ENCODE measurements around the gene NAP1L5. TPM values are rescaled to one million over a fixed set of nuclear protein-coding genes. Genes with fewer than 3 reads are reported as not detected.

The NAP1L5 gene
- total RNA-seq, 1 donor from 2014 or later = 9.4 TPM

DNA sequence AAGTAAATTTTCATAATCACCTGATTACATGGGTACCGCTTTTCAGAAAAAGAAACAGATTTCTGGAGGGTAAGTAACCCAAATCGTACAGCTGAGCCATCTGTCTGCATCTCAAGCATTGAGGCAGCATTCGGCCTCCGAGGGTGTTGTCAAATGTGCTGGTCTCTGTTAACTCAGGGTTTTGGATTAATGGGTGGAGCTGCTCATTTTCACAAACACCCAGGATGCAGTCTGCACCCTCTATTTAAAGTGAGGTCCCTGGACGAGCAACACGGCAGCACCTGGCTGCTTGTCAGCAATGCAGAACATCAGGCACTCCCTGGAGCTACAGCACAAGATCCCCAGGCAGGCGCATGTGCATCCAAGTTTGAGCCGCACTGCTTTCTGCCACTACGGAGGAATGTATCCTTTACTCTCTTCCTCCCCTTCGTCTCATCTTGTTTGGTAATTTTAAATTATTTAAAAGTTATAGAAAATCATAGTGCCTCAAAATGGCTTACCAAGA lies 24.7 kb upstream of the NAP1L5 start:
- no peak for DNase-seq (ENCODE audit: low spot score)

DNA sequence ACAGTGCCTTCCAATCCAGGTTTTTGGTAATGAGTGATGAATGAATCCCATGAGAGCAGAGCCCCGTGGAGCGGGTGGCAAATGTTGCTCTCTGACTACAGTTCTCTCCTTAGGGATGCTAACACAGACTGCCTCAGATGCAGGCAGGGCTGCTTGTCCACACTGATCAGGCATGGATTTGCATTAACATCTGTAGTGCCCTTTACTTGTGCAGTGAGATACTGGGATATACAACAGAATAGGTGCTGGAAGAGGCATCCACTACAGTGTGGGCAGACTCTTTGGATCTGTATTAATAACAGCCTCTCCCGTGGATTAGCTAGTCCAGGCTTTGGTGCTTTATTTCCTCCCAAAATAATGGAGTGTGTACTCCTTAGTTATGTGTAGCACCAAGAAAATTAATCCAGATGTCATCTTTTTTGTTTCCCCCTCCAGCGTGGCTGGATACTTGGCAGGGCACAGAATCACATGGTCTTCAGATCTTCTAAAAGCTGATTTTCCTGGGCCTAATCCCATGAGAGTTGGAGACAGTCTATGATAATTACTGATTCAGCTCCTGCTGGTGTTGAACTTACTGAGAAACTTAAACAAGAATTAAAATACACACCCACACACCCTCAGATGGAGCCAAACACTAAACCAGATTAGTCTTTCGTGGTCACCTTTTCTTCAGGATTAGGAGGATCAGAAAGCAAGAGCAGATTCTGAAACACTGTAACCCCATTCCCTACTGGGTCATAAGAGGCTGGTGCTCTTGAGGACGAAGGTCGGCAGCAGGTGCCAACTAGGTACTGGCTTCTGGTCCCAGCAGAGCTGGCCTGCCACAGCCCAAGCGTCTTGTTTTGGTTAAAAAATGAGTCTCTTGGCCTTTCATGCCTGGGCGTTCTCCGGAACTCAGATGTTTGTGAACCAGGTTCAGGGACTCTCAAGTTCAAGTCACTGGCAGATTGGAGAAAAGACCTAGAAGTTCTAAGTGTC lies 23.1 kb upstream of the NAP1L5 start:
- DNase-seq (ENCODE audit: low spot score) = no peak

DNA sequence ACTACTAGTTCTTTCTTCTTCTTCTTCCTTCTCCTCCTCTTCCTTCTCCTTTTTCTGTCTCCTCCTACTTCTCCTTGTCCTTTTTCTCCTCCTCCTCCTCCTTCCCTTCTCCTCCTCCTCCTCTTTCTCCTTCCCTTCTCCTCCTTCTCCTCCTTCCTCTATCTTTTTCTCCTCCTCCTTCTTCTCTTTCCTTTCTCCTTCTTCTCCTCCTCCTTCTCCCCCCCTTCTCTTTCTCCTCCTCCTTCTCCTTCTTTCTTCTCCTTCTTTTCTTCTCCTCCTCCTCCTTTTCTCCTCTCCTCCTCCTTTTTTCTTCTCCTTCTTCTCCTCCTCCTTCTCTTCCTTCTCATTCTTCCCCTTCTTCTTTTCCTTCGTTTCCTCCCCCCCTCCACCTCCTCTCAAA lies 21.8 kb upstream of the NAP1L5 start:
- no peak for DNase-seq (ENCODE audit: low spot score)

DNA sequence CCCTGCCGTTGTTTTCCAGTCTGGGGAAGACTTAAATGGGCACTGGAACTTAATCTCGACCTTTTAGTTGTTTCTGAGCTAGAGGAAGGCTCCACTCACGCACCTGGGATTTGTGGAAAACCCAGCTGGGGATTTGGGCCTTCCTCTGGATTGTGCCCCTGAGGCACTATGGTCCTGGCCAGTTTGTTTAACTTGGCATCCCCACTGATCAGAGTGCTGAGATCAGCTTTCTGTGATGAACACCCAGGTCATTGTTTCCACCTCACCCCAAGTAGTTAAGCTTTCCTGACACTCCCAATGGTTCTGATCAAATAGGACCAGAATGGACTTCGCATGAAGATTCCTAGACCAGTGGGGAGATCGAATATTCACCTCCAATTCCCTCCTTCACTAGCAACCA lies 20.5 kb upstream of the NAP1L5 start:
- no peak for DNase-seq (ENCODE audit: low spot score)

DNA sequence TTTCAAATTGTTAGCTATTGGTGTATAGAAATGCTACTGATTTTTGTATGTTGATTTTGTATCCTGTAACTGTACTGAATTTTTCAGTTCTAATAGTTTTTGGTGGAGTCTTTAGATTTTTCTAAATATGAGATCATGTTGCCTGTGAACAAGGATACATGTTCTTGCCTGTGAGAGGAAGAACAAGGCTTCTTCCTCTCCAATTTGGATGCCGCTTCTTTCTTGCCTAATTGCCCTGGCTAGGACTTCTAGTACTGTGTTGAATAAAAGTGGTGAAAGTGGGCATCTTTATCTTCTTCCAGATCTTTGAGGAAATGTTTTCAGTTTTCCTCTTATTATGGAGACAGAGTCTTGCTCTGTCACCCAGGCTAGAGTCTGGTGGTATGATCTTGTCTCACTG lies 16.2 kb upstream of the NAP1L5 start:
- no peak for DNase-seq (ENCODE audit: low spot score)

DNA sequence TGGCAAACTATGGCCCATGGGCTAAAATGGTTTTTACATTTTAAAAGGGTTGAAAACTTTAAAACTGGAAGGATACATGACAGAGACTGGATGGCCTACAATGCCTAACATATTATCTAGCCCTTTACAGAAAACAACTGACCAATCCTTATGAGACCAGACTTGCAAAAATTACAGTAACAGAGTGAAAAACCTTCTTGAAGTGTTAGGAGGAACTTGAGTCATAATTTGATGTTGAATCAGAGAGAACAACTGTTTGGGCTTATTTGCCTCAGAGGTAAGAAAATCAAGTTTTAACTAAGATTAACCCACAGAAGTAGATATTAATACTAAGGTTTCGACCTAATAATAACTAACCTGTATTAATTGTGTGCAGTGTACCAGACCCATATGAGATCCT lies 12.4 kb upstream of the NAP1L5 start:
- DNase-seq (ENCODE audit: low spot score) = no peak

DNA sequence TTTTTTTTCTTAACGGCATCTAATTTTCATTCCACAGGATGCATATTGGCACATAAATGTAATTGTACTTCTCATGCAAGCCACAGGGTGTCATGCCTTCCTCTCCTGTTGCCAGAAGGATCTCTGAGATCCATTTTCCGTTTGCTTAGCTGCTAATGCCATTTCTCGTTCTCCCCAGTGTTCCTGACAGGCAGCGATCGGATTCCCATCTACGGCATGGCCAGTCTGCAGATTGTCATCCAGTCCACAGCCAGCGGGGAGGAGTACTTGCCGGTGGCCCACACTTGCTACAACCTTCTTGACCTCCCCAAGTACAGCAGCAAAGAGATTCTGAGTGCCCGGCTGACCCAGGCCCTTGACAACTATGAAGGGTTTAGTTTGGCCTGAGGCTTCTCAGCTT lies 8.9 kb upstream of the NAP1L5 start:
- no peak for DNase-seq (ENCODE audit: low spot score)

DNA sequence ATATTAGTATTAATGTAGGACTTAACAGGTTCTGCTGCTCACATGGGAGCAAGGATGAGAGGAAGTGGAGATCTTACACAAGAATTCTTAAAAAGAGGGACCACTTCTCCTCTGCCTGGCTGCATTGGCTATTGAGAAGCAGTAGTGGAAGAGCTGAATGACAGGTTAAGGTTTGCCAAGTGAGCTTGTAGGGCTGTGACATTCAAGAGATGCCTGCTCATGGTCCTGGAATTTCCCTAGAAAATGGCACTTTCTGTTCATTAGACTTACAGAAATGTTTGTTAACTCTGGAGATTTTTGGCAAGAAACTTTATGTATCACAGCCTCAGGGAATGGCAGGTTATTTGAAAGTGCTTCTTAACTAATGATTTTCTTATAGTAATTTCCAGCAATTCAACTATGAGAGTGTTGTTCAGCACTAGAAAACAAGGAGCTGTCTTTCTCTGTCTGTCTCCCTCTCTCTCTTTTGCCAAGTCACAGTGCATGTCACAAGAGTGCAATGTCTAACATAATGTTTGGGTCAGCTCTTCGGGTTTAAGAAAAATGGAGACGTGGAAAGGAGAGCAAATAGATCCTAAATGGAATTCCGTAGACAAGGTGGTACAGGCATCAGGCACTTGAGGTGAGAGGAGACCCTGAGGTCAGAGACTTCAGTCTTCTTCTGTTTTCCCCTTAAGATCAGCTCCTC lies 8.3 kb upstream of the NAP1L5 start:
- no peak for DNase-seq (ENCODE audit: low spot score)

DNA sequence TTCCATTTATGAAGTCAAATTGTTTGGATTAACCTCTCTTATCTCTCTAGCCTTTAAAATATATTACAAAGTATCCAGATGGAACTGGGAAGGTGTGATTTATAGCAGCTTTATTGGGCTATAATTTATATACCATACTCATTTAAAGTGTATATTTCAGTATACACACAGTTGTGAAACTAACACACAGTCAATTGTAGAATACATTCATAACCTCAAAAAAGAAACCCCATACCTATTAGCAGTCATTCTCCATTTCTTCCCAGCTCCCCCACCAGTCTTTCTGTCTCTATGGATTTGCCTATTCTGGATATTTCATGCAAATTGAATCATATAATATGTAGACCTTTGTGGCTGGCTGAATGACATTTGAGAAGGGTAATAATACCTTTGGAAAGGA lies 7.6 kb upstream of the NAP1L5 start:
- no peak for DNase-seq (ENCODE audit: low spot score)

DNA sequence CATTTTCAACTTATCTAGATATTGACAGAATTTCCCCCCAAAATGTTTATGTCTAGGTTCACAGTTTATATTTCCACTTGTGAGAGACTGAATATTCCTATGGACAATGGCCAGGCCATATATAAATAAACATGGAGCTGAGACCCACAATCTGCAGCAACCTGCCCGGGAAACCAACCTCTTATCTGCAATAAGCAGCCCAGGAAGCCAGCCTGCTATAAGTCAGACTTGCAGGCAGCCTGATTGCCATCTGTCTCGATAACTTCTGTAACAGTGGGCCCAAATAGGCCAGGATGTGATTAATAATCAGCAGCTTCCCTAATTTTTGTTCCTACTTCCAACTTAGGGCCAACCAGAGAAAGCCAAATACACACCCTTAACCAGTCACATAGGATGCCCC lies 5.2 kb upstream of the NAP1L5 start:
- DNase-seq (ENCODE audit: low spot score) = no peak

DNA sequence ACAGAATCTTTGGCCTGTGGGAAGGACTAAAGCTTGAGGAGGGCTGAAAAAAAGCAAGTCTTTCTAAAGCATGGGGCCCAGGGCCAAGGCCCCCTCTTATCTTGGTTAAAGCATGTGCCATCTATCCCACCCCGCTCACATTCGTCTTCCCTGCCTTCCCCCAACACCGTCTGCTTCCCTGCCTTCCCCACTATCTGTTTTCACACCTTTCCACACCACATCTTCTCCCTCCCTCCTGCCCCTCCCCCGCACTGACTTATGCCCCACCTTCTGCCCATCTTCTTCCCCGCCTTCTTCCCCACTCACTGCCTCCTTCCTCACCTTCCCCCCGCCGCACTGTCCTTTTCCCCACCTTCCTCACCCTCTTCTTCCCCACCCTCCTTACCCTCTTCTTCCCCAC lies 890 bp upstream of the NAP1L5 start:
- DNase-seq (ENCODE audit: low spot score) = no peak

DNA sequence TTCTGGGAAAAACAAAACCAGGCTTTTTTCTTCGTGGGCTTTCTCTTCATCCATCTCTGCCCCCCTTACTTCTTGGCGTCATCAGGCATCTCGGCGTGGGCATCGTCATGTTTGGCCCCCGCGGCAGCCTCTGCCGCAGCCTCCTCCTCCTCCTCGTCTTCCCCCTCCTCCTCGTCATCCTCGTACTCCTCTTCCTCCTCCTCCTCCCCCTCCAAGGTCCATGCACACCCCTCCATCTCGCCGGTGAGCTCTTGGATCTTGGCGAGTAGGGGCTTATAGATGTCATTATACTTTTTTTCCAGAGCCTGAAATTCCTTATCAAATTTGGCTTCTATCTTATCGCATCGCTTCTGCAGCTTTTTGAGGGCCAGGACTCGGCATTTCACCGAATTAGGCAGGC lies 488 bp downstream of the NAP1L5 start:
- no peak for DNase-seq (ENCODE audit: low spot score)

DNA sequence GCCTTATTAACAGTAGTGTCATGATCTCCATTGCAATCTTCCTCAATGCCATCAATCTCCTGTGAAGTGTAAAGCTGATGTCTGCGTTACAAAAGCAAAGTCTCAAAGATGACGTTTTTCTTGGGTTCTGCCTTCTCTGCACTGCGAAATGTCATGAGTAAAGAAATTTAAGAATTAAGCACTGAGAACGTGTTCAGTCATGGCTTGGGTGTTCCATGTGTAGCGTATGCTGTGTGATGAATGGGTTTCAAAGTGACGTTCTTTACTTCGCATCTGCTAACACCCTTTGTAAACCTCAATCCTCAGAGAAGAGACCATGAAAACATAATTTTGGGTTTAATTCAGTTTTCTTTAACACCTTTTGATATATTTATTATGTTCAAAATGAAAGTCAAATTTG lies 999 bp downstream of the NAP1L5 start:
- DNase-seq (ENCODE audit: low spot score) = no peak

DNA sequence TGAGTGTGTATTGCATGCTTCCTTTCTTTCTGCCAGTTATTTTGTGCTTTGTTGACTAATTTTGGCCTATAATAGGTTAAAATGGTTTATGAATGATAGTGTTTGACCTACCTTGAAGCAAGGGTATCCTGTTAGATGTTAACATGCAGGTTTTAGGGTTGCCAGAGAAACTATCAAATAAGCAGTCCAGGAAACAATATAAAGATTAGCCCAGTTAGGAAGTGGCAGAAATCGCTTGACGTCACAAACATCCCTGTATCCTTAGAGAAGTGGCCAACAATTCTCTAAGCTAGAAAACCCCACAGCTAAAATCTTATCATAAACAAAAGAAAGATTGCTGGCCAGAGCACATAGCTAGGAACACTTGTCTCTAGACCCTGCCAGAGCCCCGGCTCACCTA lies 3.8 kb downstream of the NAP1L5 start:
- no peak for DNase-seq (ENCODE audit: low spot score)

DNA sequence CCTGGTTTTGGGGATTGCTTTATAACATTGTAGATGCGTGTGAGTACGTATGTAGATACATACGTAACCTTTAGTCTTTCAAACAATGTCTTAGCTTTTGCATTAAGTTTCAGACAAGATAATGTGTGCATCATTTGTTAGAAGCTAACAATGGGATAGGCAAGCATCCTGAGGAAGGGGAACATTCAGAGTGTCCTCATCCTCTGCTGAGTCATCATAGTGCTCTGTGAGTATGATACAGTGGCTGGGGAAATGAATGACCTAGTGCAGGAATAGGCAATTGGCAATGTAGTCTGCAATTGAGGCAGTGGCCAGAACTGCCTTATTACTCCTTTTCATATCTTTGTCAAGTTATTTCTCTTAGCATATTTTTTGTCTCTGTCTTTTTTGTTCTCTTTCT lies 7.3 kb downstream of the NAP1L5 start:
- DNase-seq (ENCODE audit: low spot score) = no peak

DNA sequence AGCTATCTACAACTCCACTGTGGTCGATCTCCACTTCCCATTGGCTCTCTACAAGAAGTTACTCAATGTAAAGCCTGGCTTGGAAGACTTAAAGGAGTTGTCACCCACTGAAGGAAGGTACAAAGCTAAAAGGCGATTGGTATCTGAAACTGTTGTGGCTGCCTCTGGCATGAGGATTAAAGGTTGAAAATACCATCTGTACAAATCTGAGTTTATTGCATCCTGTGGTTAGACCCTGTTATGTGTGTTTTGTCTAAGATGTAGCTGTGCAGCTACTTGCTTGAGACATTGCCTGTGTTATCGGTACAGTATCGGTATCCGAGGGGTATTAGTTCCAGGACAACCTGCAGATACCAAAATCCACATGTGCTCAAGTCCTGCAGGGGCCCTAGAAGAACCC lies 16.4 kb downstream of the NAP1L5 start:
- DNase-seq (ENCODE audit: low spot score) = no peak

DNA sequence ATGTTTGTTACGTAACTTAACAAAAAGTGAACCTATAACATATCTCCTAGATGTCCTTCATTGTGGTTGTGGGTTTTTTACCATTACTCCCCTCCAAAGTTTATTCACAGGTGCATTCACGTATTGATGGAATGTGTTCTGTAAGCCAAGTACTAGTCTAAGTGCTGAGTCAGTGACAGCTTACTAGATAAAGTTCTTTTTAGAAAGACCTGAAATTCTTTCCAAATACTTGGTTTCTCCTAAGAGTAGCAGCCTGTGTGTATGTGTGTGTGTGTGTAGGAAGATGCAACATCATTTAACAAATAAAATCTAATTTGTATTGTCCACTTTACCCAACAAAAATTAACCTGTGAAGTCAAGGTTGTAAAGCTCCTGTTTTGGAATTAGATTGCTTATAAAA lies 22.1 kb downstream of the NAP1L5 start:
- no peak for DNase-seq (ENCODE audit: low spot score)

DNA sequence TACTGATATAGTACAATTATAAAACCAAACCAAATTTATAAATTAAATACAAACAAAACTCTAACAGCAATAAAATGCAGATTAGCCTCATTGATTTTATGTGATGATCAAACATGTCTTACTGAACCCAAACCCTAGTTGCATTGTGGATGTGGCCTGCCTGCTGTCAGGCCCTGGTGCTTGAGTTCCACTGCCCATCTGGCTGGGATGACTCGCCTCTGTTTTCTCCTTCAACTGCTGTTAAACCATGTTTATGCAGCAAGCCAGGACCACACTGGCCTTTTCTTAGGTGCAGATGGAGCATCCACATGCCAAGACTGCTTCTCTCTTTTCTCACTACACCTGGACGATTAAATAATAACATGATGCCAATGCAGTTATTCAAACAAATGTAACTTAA lies 22.6 kb downstream of the NAP1L5 start:
- DNase-seq (ENCODE audit: low spot score) = no peak

DNA sequence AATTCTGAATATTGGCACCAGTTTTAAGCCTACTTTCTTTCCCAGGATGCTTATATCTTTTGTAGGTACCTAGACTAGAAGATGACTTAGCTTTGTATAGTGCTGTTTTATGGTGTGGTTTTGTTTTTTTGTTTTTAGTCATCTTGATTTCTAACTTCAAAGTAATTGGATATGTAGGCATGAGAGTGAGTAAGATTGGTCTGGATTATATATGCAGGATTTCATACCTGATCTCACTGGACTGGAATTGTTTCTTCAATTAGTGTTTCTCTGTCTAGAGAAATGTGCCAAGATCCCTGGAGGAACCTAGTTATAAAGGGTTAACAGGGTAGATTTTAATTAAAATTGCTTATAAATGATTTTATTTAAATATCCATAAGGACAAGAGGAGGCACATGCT lies 23.1 kb downstream of the NAP1L5 start:
- no peak for DNase-seq (ENCODE audit: low spot score)

DNA sequence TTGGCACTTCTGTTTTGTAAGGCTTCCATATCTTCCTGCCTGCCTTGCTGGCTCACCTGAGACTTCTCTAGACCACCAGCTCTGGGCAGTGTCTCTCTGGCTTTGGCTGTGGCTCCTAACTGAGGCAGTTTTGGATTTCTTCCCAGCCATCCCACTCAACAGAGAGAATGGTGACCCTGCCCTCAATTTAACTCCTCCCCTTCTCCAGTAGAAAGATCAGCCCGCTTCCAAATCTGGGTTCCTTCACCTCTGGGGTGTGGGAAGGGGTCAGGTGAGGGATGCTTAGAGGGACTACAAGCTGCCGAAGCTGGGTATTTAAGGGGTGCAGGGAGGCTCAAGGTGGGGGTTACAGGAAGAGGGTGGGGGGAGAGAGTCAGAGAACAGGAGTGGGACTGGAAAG lies 23.7 kb downstream of the NAP1L5 start:
- DNase-seq (ENCODE audit: low spot score) = no peak

DNA sequence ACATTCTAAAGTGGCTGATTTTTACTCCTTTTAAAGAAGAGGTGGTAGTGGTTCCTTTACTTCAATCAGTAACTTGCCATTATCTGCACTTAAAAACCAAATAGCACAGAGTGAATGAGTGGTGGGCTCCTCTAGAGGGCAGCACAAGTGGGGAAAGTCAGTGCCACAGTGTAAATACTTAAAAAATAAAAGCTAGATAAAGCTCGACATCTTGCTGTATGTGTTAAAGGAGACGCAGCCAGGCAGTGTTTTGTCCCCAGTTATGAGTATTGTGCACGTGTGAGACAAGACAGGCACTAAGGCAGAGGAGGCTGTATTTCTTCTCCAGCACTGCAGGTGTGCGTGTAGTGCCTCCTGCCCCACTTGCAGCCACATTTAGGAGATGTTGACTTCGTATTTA lies 24.6 kb downstream of the NAP1L5 start:
- no peak for DNase-seq (ENCODE audit: low spot score)

DNA sequence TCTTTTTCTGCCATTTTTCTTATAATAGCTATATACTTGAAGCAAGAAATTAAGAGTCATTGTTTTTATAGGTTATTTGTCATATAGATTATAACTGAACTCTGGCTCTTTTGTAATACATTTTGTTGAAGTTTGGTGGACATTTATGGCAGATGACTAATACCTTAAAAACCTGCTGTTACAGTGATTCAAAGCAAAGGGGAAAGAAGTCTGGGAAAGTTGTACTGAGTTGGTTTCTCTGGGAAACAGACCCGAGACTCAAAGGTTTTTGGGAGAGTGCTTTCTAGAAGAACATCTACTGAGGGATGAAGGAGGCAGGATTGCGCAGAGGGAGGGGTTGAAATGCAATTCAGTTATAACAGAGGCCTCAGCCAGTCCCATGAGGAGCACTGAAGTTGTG lies 35.9 kb downstream of the NAP1L5 start:
- no peak for DNase-seq (ENCODE audit: low spot score)

Measured in ureter (tissue), 1 donor.